MM.1S (cell line): ENCODE data around the gene MLC1.

Source experiments
- EZH2 ChIP-seq: fragments of 300-600 bp; sonication (generic); optimal IDR thresholded peaks from 2 replicates; pipeline ENCODE3; 2017; ENCODE audit warnings: low read depth, mild to moderate bottlenecking, antibody characterized with exemption, low read length, mixed read lengths
- TF ChIP-seq, protein P1 (sequence below): fragments of 300-600 bp; sonication (generic); IDR thresholded peaks from 2 replicates; pipeline ENCODE4 v1.5.1; 2016; ENCODE audit warnings: antibody characterized with exemption, low read length, mixed read lengths

DNA sequence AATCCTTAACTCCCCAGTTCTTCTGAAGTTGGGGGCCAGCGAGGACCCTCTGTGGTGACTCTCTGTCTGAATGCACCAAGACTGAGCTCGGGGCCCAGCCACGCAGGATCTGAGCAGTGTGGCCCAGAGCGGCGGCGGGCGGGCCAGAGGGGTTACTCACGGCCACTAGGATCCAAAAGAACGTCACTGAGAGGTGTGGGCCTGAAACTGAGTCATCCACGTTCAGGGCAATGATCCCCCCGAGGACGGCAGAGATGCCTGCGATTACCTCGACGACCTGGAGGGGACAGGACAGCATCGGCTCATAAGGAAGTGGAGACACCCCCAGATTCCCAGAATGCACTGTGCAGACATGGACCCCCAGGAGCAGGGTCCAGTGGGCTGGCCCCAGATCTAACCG lies 11.2 kb downstream of the MLC1 start:
- TF ChIP-seq, protein P1, sequence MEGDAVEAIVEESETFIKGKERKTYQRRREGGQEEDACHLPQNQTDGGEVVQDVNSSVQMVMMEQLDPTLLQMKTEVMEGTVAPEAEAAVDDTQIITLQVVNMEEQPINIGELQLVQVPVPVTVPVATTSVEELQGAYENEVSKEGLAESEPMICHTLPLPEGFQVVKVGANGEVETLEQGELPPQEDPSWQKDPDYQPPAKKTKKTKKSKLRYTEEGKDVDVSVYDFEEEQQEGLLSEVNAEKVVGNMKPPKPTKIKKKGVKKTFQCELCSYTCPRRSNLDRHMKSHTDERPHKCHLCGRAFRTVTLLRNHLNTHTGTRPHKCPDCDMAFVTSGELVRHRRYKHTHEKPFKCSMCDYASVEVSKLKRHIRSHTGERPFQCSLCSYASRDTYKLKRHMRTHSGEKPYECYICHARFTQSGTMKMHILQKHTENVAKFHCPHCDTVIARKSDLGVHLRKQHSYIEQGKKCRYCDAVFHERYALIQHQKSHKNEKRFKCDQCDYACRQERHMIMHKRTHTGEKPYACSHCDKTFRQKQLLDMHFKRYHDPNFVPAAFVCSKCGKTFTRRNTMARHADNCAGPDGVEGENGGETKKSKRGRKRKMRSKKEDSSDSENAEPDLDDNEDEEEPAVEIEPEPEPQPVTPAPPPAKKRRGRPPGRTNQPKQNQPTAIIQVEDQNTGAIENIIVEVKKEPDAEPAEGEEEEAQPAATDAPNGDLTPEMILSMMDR: no peak
- no peak for TF ChIP-seq EZH2
